Measurements from ENCODE around the gene CLCA1. TPM values are rescaled to one million over a fixed set of nuclear protein-coding genes. Genes with fewer than 3 reads are reported as not detected.

The CLCA1 gene
- total RNA-seq, 1 donor, result not detected

- no peak for DNase-seq (ENCODE audit: low read depth in 2 of 3, low spot score in 2 of 3)
These were observed 73.1 kb downstream of the CLCA1 start for GRCh38 chr1:86541859-86542258.

- DNase-seq (ENCODE audit: low read depth in 2 of 3, low spot score in 2 of 3), result no peak
These were observed 73.9 kb downstream of the CLCA1 start for GRCh38 chr1:86542631-86543030.

GRCh38 chr1:86546787-86547221 is 78.1 kb downstream of the CLCA1 start, which contains the start of gene CLCA4:
Gene CLCA4, plus strand, starts transcription at chr1:86547078. Its CDS starts 42 bp downstream, at chr1:86547120.
- no peak for DNase-seq (ENCODE audit: low read depth in 2 of 3, low spot score in 2 of 3)

- DNase-seq (ENCODE audit: low read depth in 2 of 3, low spot score in 2 of 3), result no peak
These were observed 80.1 kb downstream of the CLCA1 start for GRCh38 chr1:86548839-86549238.

Other genes with a start within 250 kb of the CLCA1 start
- 12.9 TPM for gene ODF2L, start 72.6 kb upstream of the CLCA1 start, total RNA-seq
- not detected for gene CLCA2, start 44.8 kb upstream of the CLCA1 start, total RNA-seq
- not detected for gene CLCA4, start 78.2 kb downstream of the CLCA1 start, total RNA-seq
- 16.7 TPM for gene SH3GLB1, start 235.6 kb downstream of the CLCA1 start, total RNA-seq

Measured in hematopoietic multipotent progenitor cell (in vitro differentiated cells).